GM12801 (cell line): Measurements from ENCODE around the gene TRMT1.

ENCODE experiments used
- CTCF ChIP-seq: IDR thresholded peaks from one replicate; pipeline ENCODE4 v1.5.1; 2011; ENCODE audit warnings: control low read depth; ENCODE audit not compliant: insufficient read length; ENCODE audit errors: extremely low read depth

Gene TRMT1

DNA sequence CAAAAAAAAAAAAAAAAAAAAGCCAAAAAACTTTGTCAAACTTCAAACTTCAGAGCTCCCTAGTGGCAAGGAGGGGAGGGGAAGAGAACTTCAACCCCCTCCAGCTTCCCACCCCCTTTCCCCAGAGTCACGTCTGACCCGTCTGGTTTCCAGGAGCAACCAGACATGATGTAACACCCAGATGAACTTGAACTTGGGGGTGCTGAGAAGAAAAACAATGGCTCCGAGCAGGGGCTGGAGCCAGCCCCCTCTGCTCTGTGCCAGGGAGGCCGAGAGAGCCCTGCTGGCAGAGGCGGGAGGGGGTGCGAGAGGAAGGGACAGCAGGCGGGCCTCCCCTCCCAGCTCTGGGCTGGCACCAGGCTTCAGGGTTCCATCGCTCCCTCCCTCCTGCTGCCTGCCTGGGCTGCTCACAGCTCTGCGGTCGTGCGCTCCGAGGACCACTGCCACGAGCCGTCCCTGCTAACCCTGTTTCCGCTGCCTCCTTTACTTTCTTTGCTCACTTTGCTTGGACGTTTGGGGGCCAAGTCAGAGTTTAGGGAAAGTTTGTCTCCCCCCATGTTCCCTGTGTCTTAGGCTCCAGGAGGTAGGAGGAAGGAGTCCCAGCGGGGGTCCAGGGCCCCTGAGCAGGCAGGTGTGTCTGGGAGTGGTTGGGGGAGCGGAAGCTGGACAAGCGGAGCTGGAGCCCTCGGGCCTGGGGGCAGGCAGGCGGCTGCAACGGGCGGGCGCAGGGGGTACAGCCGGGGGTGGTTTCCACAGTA lies 25.0 kb downstream of the TRMT1 start:
- no peak for TF ChIP-seq CTCF

DNA sequence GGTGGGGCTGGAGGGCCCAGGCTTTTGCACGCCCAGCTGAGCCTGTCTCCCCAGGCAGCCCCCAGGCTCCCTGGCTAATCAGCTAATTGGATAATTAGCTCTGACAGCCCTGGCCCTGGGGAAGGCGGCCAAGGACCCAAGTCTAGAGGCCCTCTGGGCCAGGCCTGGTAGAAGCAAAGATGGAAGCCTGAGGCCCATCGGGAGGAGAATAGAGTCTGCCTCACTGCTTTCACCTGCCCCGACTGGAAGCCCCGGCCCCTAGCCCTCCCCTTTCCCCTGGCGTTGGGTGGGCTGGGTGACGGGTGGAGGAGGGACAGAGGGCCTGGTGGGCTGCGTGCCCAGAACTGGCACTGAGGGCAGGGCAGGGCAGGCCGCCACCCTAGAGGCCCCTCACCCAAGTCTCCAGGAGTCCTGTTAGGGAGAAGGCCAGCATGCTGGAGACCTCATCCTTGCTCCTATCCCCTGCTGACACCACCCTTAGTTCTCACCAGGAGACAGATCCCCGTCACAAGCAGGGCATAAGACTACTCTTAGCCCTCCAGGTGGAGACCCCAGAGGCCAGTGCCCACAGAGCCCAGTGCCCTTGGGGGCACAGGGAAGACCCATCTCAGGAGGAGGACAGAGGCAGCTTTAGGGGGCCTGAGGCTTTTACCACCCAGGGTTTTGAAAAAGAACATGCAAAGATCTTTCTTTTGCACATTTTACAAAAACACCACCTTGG lies 25.9 kb downstream of the TRMT1 start:
- TF ChIP-seq CTCF: no peak

GRCh38 chr19:13089857-13090507 lies 26.6 kb downstream of the TRMT1 start:
- TF ChIP-seq CTCF: no peak

- TF ChIP-seq CTCF: no peak
These were observed 27.2 kb downstream of the TRMT1 start for GRCh38 chr19:13089139-13089856.

GRCh38 chr19:13087795-13088537 lies 28.6 kb downstream of the TRMT1 start:
- TF ChIP-seq CTCF: no peak

DNA sequence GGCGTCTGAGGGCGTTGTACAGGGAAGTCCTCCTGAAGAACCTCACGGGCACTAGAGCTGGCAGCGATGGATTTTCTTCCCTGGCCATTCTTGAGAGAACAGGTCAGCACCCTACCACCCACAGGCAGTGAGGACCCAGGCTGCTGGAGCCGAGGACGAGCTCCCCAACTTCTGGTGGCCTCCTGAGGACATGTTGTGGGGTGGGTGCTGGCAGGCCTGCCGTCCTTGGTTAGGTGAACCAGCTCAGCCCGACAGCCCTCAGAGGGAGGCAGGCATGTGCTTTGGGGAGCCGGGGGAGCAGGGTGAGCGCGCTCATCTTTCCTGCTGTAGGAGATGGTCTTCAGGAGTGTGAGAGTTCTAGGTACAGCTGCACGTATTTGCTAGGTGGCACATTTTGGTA lies 29.2 kb downstream of the TRMT1 start:
- TF ChIP-seq CTCF: no peak
